ENCODE measurements around the gene RAP1GAP2.
"Not testable (repeated sequence)": the region's sequence is repeated elsewhere in the genome, so short reads cannot be mapped to it uniquely, and the experiment has no call there.

Gene RAP1GAP2

DNA sequence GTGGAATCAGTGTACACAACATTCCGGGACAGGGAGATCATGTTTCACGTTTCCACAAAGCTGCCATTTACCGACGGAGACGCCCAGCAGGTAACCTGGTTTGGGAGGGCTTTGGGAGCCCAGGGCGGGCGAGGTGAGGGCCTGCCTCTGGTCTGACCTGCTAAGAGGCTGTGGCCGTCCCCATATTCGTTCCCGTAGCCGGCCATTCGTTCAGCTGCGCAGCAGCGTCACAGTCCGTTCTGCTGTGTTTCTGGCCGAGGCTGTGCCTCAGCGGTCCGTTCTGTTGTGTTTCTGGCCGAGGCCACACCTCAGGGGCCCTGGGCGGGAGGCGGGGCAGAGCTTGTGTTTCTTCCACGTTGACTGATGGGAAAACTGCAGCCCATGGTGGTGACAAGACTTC is 199.1 kb downstream of the RAP1GAP2 start:
- peak overlapping the region; percentile 88 for H3K27ac ChIP-seq
- no peak for TF ChIP-seq CTCF (conservative IDR thresholded peaks at IDR 0.05)

GRCh38 chr17:2995886-2996809 is 199.9 kb downstream of the RAP1GAP2 start:
- no peak for TF ChIP-seq CTCF (conservative IDR thresholded peaks at IDR 0.05)
- H3K27ac ChIP-seq, result peak overlapping the region; percentile 88

DNA sequence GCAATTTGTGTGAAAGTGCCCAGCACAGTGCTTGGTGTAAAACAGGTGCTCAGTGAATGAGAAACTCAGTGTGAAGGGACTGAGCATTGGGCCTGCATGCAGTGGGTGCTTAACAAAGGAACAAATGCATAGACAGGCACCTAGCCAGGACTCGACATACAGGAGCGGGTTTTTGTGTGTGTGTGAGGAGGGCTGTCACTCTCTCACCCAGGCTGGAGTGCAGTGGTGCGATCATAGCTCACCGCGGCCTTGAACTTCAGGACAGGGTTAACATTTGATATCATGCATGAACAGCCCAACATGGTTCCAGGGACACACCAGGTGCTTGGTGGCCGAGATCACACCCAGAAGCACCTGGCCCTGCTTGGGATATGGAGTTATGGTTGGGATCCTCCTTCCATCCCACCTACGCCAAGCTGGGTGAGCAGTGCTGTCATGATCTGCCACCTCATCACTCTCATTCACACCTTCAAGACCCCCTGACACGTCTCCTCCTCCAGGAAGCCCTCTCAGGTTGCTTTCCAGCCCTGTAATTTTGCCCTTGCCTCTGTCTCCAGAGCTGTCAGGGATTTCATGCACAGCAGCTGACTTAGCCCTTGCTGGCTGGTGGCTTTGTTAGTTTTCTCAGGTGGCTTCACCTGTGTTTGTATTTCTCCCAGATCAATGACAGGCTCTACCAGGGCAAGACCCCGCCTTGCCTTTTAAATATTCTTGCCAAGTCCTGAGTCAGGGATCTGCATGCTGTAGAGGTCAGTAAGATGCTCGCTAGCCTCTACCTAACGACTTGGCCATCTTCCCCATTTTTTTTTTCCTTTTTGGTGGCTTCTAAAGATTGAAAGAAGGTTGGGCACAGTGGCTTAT is 200.8 kb downstream of the RAP1GAP2 start:
- TF ChIP-seq CTCF (conservative IDR thresholded peaks at IDR 0.05), result no peak
- peak overlapping the region; percentile 88 for H3K27ac ChIP-seq

GRCh38 chr17:2998469-2998901 is 202.2 kb downstream of the RAP1GAP2 start:
- H3K27ac ChIP-seq, result not testable (repeated sequence)

GRCh38 chr17:3002538-3003295 is 206.5 kb downstream of the RAP1GAP2 start:
- H3K27ac ChIP-seq, result peak overlapping the region; percentile 99
- no peak for TF ChIP-seq CTCF (conservative IDR thresholded peaks at IDR 0.05)

- peak overlapping the region; percentile 99 for H3K27ac ChIP-seq
- no peak for TF ChIP-seq CTCF (conservative IDR thresholded peaks at IDR 0.05)
These were observed 207.3 kb downstream of the RAP1GAP2 start for GRCh38 chr17:3003296-3004149.

Measured in VCaP (cell line).